ENCODE measurements around the gene UGDH.

The UGDH gene

DNA sequence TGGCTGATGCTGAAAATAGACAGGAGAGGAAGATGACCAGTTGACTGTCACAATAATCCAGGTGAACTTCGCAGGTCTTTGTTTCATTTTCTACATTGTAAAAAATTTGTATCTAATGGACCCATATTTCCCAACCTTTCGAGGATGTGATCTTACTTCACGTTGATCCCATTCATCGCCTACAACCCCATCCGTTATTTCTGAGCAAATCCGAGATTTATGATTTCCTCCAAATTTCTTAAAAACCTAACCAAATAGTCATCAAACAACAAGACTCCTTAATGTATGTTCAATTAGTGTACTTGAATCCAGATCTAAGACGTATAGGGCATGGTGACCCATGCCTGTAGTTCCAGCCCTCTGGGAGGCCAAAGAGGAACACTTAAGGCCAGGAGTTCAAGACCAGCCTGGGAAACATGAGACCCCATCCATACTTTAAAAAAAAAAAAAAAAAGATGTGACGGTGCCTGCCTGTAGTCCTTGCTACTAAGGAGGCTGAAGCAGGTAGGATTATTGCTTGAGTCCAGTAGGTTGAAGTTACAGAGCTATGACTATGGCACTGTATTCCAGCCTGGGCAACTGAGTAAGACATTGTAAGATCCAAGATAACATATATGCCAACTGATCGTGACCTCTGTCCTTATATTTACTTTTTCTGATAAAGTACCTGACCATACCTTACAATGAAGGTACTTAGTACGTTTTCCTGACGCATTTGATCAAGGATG lies 74.2 kb downstream of the UGDH start:
- no peak for DNase-seq (ENCODE audit: low read depth, low spot score)

- no peak for DNase-seq (ENCODE audit: low read depth, low spot score)
These were observed 74.9 kb downstream of the UGDH start for GRCh38 chr4:39452153-39452859.

- no peak for DNase-seq (ENCODE audit: low read depth, low spot score)
These were observed 75.7 kb downstream of the UGDH start for GRCh38 chr4:39451423-39452023.

DNA sequence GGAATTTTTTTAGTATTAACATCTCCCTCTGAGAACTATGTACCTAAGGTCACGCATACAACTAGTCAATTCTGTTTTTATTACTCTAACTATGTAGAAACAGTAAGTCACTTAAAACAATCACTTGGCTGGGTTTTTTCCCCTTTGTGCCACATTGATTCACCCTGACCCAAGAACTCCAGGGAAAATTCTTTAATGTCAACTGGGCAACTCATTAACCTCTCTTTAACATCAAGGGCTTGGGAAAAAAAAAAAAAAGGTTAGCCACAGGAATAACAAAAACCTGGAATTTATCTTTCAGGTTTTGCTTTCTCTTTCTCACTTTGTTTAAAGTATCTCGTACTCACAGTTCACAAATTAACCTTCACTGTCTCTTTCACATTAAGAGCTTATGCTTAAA lies 76.6 kb downstream of the UGDH start:
- no peak for DNase-seq (ENCODE audit: low read depth, low spot score)
